B cell (primary cell): Measurements from ENCODE around the gene KCNH1. TPM values are rescaled to one million over a fixed set of nuclear protein-coding genes. Genes with fewer than 3 reads are reported as not detected.

Experiments
- ATAC-seq: fragments of 200-7000 bp; cut with Tn5 transposase; one replicate; pipeline ENCODE4 v1.10.0; 2021; ENCODE audit warnings: low read depth, mild to moderate bottlenecking, moderate number of reproducible peaks, moderate library complexity
- CTCF ChIA-PET: fragments of 350-600 bp; sonication (Branson Sonifier 250); formaldehyde crosslinking; loops from one replicate; lab custom pipeline; 2021; ENCODE audit warnings: antibody characterized with exemption, inconsistent platforms; lab: Charles Lee
- POLR2A ChIA-PET: fragments of 350-600 bp; sonication (Branson Sonifier 250); formaldehyde crosslinking; loops from one replicate; lab custom pipeline; 2021; ENCODE audit warnings: antibody characterized with exemption; lab: Charles Lee
- DNase-seq: peaks from one replicate; pipeline ENCODE4 v3.0.0; 2013
- H2AFZ ChIP-seq: 2 replicates; pipeline ENCODE4 v1.6.1; 2012; ENCODE audit warnings: mild to moderate bottlenecking, low read depth, low read length; ENCODE audit not compliant: insufficient read depth, poor library complexity, severe bottlenecking
- H3K27ac ChIP-seq, 2 donors: 1 replicate in 1 of 2; 2 replicates in 1 of 2; pipeline ENCODE4 v1.5.1; 2012 to 2013; ENCODE audit warnings: low read length in 2 of 2, mild to moderate bottlenecking in 2 of 2, moderate library complexity in 1 of 2
- H3K27me3 ChIP-seq, 4 experiments: fragments of 200-600 bp in 1 of 4; sonication (generic) in 1 of 4; replicated peaks in 1 of 4; 1 replicate in 2 of 4; 2 replicates in 2 of 4; pipeline versions ENCODE4 v1.6.1 to v1.7.0; 2013 to 2016; ENCODE audit warnings: low read length in 3 of 4, mild to moderate bottlenecking in 2 of 4, mixed read lengths in 1 of 4, moderate library complexity in 1 of 4; ENCODE audit not compliant: insufficient read depth in 4 of 4, control insufficient read depth in 3 of 4; ENCODE audit errors: control extremely low read depth in 1 of 4
- H3K36me3 ChIP-seq, 2 experiments: replicated peaks in 1 of 2; 1 replicate in 1 of 2; 2 replicates in 1 of 2; pipeline versions ENCODE4 v1.6.1 to v1.7.1; 2013; ENCODE audit warnings: low read length in 1 of 2; ENCODE audit not compliant: insufficient read depth in 2 of 2, control insufficient read depth in 1 of 2; ENCODE audit errors: control extremely low read depth in 1 of 2, extremely low read depth in 1 of 2
- H3K4me1 ChIP-seq, 2 donors: fragments of 200-600 bp in 1 of 2; sonication (generic) in 1 of 2; 1 replicate in 1 of 2; 2 replicates in 1 of 2; pipeline versions ENCODE4 v1.5.1 to v1.6.1; 2013 to 2017; ENCODE audit warnings: low read length in 2 of 2; ENCODE audit not compliant: control insufficient read depth in 2 of 2, insufficient read depth in 2 of 2
- H3K4me2 ChIP-seq: replicated peaks from 2 replicates; pipeline ENCODE3; 2012; ENCODE audit warnings: mild to moderate bottlenecking, low read depth, low read length; ENCODE audit not compliant: poor library complexity, severe bottlenecking
- H3K4me3 ChIP-seq, 5 experiments: fragments of 200-600 bp in 1 of 5; sonication (generic) in 1 of 5; 1 replicate in 3 of 5; 2 replicates in 2 of 5; pipeline versions ENCODE4 v1.5.1 to v1.7.0; 2011 to 2016; ENCODE audit warnings: low read length in 4 of 5, mild to moderate bottlenecking in 4 of 5, low read depth in 2 of 5, control low read depth in 1 of 5, moderate library complexity in 1 of 5; ENCODE audit not compliant: insufficient read depth in 1 of 5; ENCODE audit errors: control extremely low read depth in 1 of 5, extremely low read depth in 1 of 5
- H3K79me2 ChIP-seq: fragments of 200-600 bp; sonication (generic); one replicate; pipeline ENCODE4 v1.6.0; 2016; ENCODE audit warnings: low read length; ENCODE audit not compliant: control insufficient read depth, insufficient read depth
- H3K9ac ChIP-seq: fragments of 200-600 bp; sonication (generic); 2 replicates; pipeline ENCODE4 v1.6.1; 2017; ENCODE audit warnings: mild to moderate bottlenecking, low read length, moderate library complexity
- H3K9me3 ChIP-seq, 3 donors: one replicate each; pipeline versions ENCODE4 v1.6.1 to v1.7.1; 2013; ENCODE audit warnings: low read length in 2 of 3; ENCODE audit not compliant: control insufficient read depth in 2 of 3, insufficient read depth in 1 of 3; ENCODE audit errors: control extremely low read depth in 1 of 3
- H4K20me1 ChIP-seq: 2 replicates; pipeline ENCODE4 v1.6.0; 2012; ENCODE audit warnings: mild to moderate bottlenecking, low read length; ENCODE audit not compliant: insufficient read depth, control insufficient read depth, poor library complexity, severe bottlenecking
- H3K27ac Mint-ChIP-seq: one replicate; pipeline ENCODE4 v1.8.0; 2021; ENCODE audit warnings: mixed read lengths
- H3K27me3 Mint-ChIP-seq: one replicate; pipeline ENCODE4 v1.8.0; 2021; ENCODE audit warnings: mixed read lengths
- H3K4me1 Mint-ChIP-seq: one replicate; pipeline ENCODE4 v1.8.0; 2021; ENCODE audit warnings: mixed read lengths
- H3K4me3 Mint-ChIP-seq: one replicate; pipeline ENCODE4 v1.8.0; 2021; ENCODE audit warnings: mixed read lengths
- H3K9me3 Mint-ChIP-seq: one replicate; pipeline ENCODE4 v1.8.0; 2022; ENCODE audit warnings: mixed read lengths; ENCODE audit not compliant: insufficient read depth
- CTCF ChIP-seq: fragments of 200-600 bp; IDR thresholded peaks from one replicate; pipeline ENCODE4 v1.8.0; 2022; ENCODE audit warnings: antibody characterized with exemption, mild to moderate bottlenecking
- EZH2 ChIP-seq: IDR thresholded peaks from 2 replicates; pipeline ENCODE4 v1.6.1; 2012; ENCODE audit warnings: borderline replicate concordance, low read depth, mild to moderate bottlenecking, moderate library complexity, low read length; ENCODE audit not compliant: insufficient read depth, poor library complexity, severe bottlenecking
- intact Hi-C: fragments of 100-400 bp; cut with micrococcal nuclease; formaldehyde crosslinking; loops from one replicate; pipeline ENCODE4 v1.10.0; 2022
- polyA plus RNA-seq: library from polyadenylated mRNA; depleted of rRNA; stranded (reverse); fragments of >200 nt; gene quantifications from 2 replicates; pipeline ENCODE4 v1.2.3, GENCODE V29; 2012
- total RNA-seq, 2 donors: library from RNA; stranded (reverse); fragments of 120-200 nt in 1 of 2; gene quantifications; 1 replicate in 1 of 2; 2 replicates in 1 of 2; pipeline versions ENCODE4 v1.2.3 to v1.2.4, GENCODE V29; 2013 to 2022

KCNH1 gene
- total and polyA plus RNA-seq, 2 donors (not counting 1 experiment from before 2014, with no cell fraction given) = not detected

DNA sequence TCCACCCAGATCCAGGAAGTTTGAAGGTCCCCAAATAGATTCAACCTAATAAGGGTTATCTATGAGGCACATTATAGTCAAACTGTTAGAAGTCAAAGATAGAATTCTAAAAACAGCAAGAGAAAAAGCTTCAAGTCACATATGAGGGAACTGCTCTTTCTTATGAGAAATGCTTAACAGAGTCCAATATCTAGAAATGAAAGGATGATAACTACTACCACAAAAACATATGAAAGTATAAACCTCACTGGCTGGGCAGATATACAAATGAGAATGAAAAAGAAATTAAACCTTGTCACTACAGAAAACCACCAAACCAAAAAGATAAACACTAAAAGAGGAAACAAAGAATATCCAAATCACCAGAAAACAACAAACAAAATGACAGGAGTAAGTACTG is 201.8 kb downstream of the KCNH1 start:
- DNase-seq (no peak), ATAC-seq (no peak)
- Histone ChIP-seq H3K4me3 (no peak overlapping the region), H3K9me3 (peaks cover 0 to 2% (median 0%) of the 10 kb centered on the region in 3 donors), H3K27ac (no peak overlapping the region), H3K27me3 (no peaks in the 10 kb centered on the region), H3K79me2 (no peaks in the 10 kb centered on the region), H4K20me1 (no peaks in the 10 kb centered on the region), H3K9ac (no peak overlapping the region), H3K4me2 (no peak overlapping the region), H3K4me1 (no peaks in the 10 kb centered on the region), H3K36me3 (no peaks in the 10 kb centered on the region), H2AFZ (no peak overlapping the region)
- H3K27ac Mint-ChIP-seq = no peak overlapping the region
- H3K27me3 Mint-ChIP-seq = peaks cover 6% of the 10 kb centered on the region
- TF ChIP-seq CTCF (no peak), EZH2 (no peak)
- no peak overlapping the region for H3K4me3 Mint-ChIP-seq
- CTCF ChIA-PET = no interaction called here
- intact Hi-C loops = no loop called here
- H3K4me1 Mint-ChIP-seq = no peaks in the 10 kb centered on the region
- H3K9me3 Mint-ChIP-seq = peaks cover 9% of the 10 kb centered on the region
- POLR2A ChIA-PET = no interaction called here

DNA sequence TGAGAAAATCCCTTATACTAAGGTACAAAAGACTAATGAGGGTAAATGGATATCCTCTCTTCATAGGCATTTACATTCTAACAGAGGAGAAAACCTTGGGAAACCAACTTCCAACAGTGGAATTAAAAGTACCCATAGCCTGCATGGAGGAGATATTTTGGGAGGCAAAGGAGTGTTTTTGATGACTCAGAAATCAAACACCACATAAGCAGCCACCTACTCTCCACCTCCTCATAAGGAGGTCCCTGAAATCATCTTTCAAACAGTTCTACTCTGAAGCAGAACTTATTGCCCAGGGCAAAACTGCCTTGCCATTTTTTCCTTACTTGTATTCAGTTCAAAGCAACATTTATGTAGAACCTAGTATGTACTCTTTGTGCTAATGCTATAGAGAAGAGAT is 211.3 kb downstream of the KCNH1 start:
- Histone ChIP-seq H2AFZ (no peak overlapping the region), H3K36me3 (no peaks in the 10 kb centered on the region), H3K4me1 (no peaks in the 10 kb centered on the region), H3K79me2 (no peaks in the 10 kb centered on the region), H3K4me3 (no peak overlapping the region), H3K27ac (no peak overlapping the region), H3K4me2 (no peak overlapping the region), H3K9ac (no peak overlapping the region), H4K20me1 (no peaks in the 10 kb centered on the region), H3K27me3 (no peaks in the 10 kb centered on the region), H3K9me3 (peaks cover 0 to 6% (median 0%) of the 10 kb centered on the region in 3 donors)
- H3K27me3 Mint-ChIP-seq = peaks cover 21% of the 10 kb centered on the region
- no peaks in the 10 kb centered on the region for H3K4me1 Mint-ChIP-seq
- ChIA-PET CTCF (no interaction called here), POLR2A (no interaction called here)
- DNase-seq (no peak), ATAC-seq (no peak)
- H3K9me3 Mint-ChIP-seq = peaks cover 5% of the 10 kb centered on the region
- H3K4me3 Mint-ChIP-seq = no peak overlapping the region
- no peak overlapping the region for H3K27ac Mint-ChIP-seq
- no peak for TF ChIP-seq CTCF
- TF ChIP-seq EZH2 = no peak
- intact Hi-C loops = no loop called here
